ENCODE measurements around the gene TIMM23. TPM values are rescaled to one million over a fixed set of nuclear protein-coding genes. Genes with fewer than 3 reads are reported as not detected.
A peak's percentile ranks its signal among the peaks of the same experiment; 100 is the strongest.

The TIMM23 gene
- total RNA-seq, 1 experiment from 2014 or later: 103 TPM

GRCh38 chr10:46019177-46019528 lies 46.9 kb downstream of the TIMM23 start:
- no TSS peak for BruUV-seq (replicated peaks)
- Histone ChIP-seq H3K4me1 (ENCODE audit: control insufficient read depth, insufficient read depth, low read length) (peaks cover 40% of the 10 kb centered on the region), H3K36me3 (ENCODE audit: control insufficient read depth, insufficient read depth, low read length) (peaks cover 10% of the 10 kb centered on the region; the same call in 1 of the 2 replicates), H3K9me3 (ENCODE audit: control insufficient read depth, insufficient read depth, low read depth, low read length) (no peaks in the 10 kb centered on the region), H3K27ac (ENCODE audit: low read length) (no peak overlapping the region), H3K27me3 (ENCODE audit: control insufficient read depth, insufficient read depth, low read length) (no peaks in the 10 kb centered on the region), H3K4me3 (ENCODE audit: low read depth in 2 of 2, low read length in 2 of 2) (no peak overlapping the region)
- no peak for ATAC-seq
- in situ Hi-C loops (cut with HindIII; ENCODE audit: low pct_unique_long_range_greater_than_20kb, low sequenced_read_pairs) (no loop called here), intact Hi-C loops (cut with micrococcal nuclease; ENCODE audit: unreplicated experiment) (no loop called here)
- TF ChIP-seq REST (IDR thresholded peaks at IDR 0.05; ENCODE audit: insufficient read depth in 1 of 2, low read depth in 2 of 2, low read length in 1 of 2): no peak
- no peak for TF ChIP-seq POLR2AphosphoS5 (IDR thresholded peaks at IDR 0.05; ENCODE audit: low read depth, low read length)
- no peak for TF ChIP-seq CTCF (IDR thresholded peaks at IDR 0.05)
- TF ChIP-seq TCF7L2 (IDR thresholded peaks at IDR 0.05; ENCODE audit: low read depth, low read length): no peak
- TF ChIP-seq SIN3A (IDR thresholded peaks at IDR 0.05; ENCODE audit: borderline replicate concordance, insufficient read depth, low read depth, low read length): no peak
- no peak for DNase-seq (ENCODE audit: low read depth, low spot score)
- ChIA-PET POLR2A (no interaction called here), CTCF (no interaction called here)

- no peak for DNase-seq (ENCODE audit: low read depth, low spot score)
- 0 out of 2 replicates have a peak overlapping the region, but pooled peaks have one; percentile 15 for H3K27ac ChIP-seq (ENCODE audit: low read length)
- intact Hi-C loops (cut with micrococcal nuclease; ENCODE audit: unreplicated experiment): no loop called here
- H3K4me3 ChIP-seq (ENCODE audit: low read depth in 2 of 2, low read length in 2 of 2): no peak overlapping the region
- no TSS peak for BruUV-seq (replicated peaks)
- no peak for ATAC-seq
- no peaks in the 10 kb centered on the region for H3K27me3 ChIP-seq (ENCODE audit: control insufficient read depth, insufficient read depth, low read length)
- H3K9me3 ChIP-seq (ENCODE audit: control insufficient read depth, insufficient read depth, low read depth, low read length): no peaks in the 10 kb centered on the region
- H3K36me3 ChIP-seq (ENCODE audit: control insufficient read depth, insufficient read depth, low read length): peaks cover 7% of the 10 kb centered on the region; the same call in 1 of the 2 replicates
- ChIA-PET CTCF (no interaction called here), POLR2A (no interaction called here)
- in situ Hi-C loops (cut with HindIII; ENCODE audit: low pct_unique_long_range_greater_than_20kb, low sequenced_read_pairs): no loop called here
- no peak for TF ChIP-seq TCF7L2 (IDR thresholded peaks at IDR 0.05; ENCODE audit: low read depth, low read length)
- no peak for TF ChIP-seq SIN3A (IDR thresholded peaks at IDR 0.05; ENCODE audit: borderline replicate concordance, insufficient read depth, low read depth, low read length)
- TF ChIP-seq REST (IDR thresholded peaks at IDR 0.05; ENCODE audit: insufficient read depth in 1 of 2, low read depth in 2 of 2, low read length in 1 of 2): no peak
- no peak for TF ChIP-seq CTCF (IDR thresholded peaks at IDR 0.05)
- no peak for TF ChIP-seq POLR2AphosphoS5 (IDR thresholded peaks at IDR 0.05; ENCODE audit: low read depth, low read length)
- H3K4me1 ChIP-seq (ENCODE audit: control insufficient read depth, insufficient read depth, low read length): peaks cover 46% of the 10 kb centered on the region
Observed at GRCh38 chr10:46019569-46020343, 47.5 kb downstream of the TIMM23 start.
